Fibroblast of villous mesenchyme (primary cell): ENCODE data around the gene KDM8. TPM values are rescaled to one million over a fixed set of nuclear protein-coding genes. Genes with fewer than 3 reads are reported as not detected.

Experiments
- DNase-seq: peaks from one replicate; pipeline ENCODE4 v3.0.0-alpha.2; 2010; ENCODE audit warnings: low read depth
- H3K4me3 ChIP-seq: 2 replicates; pipeline ENCODE4 v1.5.1; 2011; ENCODE audit warnings: low read depth, mild to moderate bottlenecking, low read length
- CTCF ChIP-seq: IDR thresholded peaks from 2 replicates; pipeline ENCODE4 v1.5.1; 2012; ENCODE audit warnings: low read depth, mild to moderate bottlenecking, low read length; ENCODE audit not compliant: insufficient read depth
- total RNA-seq: library from RNA; depleted of rRNA; stranded (reverse); fragments of >200 nt; gene quantifications from 2 replicates; pipeline ENCODE4 v1.2.3, GENCODE V29; 2012

KDM8 gene
- total RNA-seq: 3.2 and 3.9 TPM in 2 replicates

DNA sequence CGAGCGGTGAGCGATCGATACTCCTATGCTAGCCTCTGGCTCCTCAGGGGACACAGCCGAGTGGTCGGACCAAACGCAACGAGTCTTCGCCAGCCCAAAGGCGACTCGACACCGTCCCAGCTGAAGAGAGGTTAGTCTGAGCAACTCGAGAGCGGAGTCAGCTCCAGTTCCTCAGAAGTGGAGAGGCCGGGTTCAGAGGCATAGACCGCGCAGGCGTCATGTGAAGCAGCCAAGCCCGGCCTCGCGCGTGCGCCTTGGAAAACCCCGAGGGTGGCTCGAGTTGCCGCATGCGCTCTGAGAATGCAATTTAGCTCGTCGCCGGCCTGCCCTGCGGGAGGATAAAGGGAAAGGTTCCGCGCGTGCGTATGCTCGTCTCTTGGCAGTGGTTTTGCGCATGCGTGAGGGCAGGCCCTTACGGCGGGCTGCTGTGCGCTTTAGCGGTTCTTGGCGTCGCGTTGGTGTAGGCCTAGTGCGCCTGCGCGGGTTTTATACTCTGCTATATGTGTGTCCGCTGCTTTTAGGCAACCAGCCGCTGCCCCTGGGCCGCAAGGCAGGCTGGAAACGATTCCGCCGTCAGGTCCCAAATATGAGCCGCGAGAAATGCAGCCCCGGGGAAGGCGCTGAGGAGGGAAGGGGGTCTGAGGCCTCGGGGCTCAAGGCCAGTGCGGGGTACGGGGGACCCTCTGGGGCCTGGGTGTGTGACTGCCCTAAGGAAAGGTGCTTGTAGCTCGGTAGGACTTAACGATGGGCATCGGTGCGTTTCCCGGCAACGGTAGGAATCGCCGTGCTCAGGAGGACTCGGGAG is at the start of gene KDM8:
Gene KDM8 (plus strand): TSS at position 20 of the 805 bp plus-strand sequence. CDS start 6,598 bp downstream, outside the sequence.
- peak; percentile 100 for DNase-seq
- TF ChIP-seq CTCF: no peak
- peak within 1 kb of the TSS; percentile 97 for H3K4me3 ChIP-seq

- peak; percentile 23 for DNase-seq
- H3K4me3 ChIP-seq: no peak overlapping the region
Measured at GRCh38 chr16:27154705-27155521, 48.4 kb upstream of the KDM8 start.

DNA sequence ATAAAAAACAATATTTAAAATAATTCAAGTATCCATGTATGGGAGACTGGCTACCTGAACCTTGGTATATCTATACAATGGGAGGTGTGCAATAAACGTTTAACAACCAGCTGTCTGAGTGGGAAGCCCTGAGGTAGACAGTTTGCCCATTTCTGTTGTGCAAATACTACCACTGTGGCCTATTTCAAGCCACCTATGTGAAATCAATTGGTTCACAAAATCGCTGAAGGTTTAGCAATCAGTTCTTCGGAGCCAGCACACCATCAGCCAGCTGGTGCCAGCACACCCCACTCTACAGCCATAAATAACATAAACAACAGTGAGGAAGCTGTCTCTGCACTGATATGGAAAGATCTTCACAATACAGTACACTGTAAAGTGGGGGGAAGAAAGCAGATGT is 46.7 kb upstream of the KDM8 start:
- peak; percentile 27 for DNase-seq
- no peak overlapping the region for H3K4me3 ChIP-seq
- no peak for TF ChIP-seq CTCF

More at GRCh38 chr16:27154705-27155521, 48.4 kb upstream of the KDM8 start:
- TF ChIP-seq CTCF: peak; percentile 98

GRCh38 chr16:27161398-27161797 is 41.9 kb upstream of the KDM8 start:
- TF ChIP-seq CTCF: no peak
- no peak overlapping the region for H3K4me3 ChIP-seq
- no peak for DNase-seq

GRCh38 chr16:27164352-27164751 is 39.0 kb upstream of the KDM8 start:
- DNase-seq: no peak
- TF ChIP-seq CTCF: no peak
- H3K4me3 ChIP-seq: no peak overlapping the region

- no peak for DNase-seq
- no peak for TF ChIP-seq CTCF
- H3K4me3 ChIP-seq: no peak overlapping the region
Measured at GRCh38 chr16:27165576-27165975, 37.8 kb upstream of the KDM8 start.
